Left cardiac atrium (tissue), 4 donors: ENCODE data around the gene CLDN14. TPM values are rescaled to one million over a fixed set of nuclear protein-coding genes. Genes with fewer than 3 reads are reported as not detected.
"Not testable (repeated sequence)": the region's sequence is repeated elsewhere in the genome, so short reads cannot be mapped to it uniquely, and the experiment has no call there.

Source experiments
- ATAC-seq, 2 donors: fragments of 200-7000 bp; cut with Tn5 transposase; one replicate each; pipeline ENCODE4 v1.9.1; 2020; ENCODE audit warnings: mild to moderate bottlenecking in 2 of 2, moderate library complexity in 2 of 2
- DNase-seq: peaks from one replicate; pipeline ENCODE4 v3.0.0-alpha.2; 2020
- intact Hi-C, 2 donors: fragments of 100-400 bp; cut with DNase I; formaldehyde crosslinking; loops; one replicate each; pipeline versions ENCODE4 v1.14.1 to v1.15.1; 2022 to 2023
- total RNA-seq, 2 donors: library from RNA; stranded (reverse); fragmentation: NEBNext Ultra II Directional; extraction: Animal tissue kit (Norgen Biotek cat#: 25700); gene quantifications; one replicate each; pipeline ENCODE4 v1.2.1, GENCODE V29; 2021
- donor health status: DM: no; HTN: yes; CAD: no.
- donor health status: DM: no; HTN: yes; CAD: no; lungs with severe emphysema.
- donor health status: DM: yes; HTN: yes; CAD: no.
- donor health status: Dilated cardiomyopathy.

Gene CLDN14
- total RNA-seq, 2 donors from 2014 or later = not detected

GRCh38 chr21:36477559-36477958 is 2.4 kb downstream of the CLDN14 start:
- DNase-seq = no peak
- peak; percentile 50 to 72 for ATAC-seq
- intact Hi-C loops = no loop called here

DNA sequence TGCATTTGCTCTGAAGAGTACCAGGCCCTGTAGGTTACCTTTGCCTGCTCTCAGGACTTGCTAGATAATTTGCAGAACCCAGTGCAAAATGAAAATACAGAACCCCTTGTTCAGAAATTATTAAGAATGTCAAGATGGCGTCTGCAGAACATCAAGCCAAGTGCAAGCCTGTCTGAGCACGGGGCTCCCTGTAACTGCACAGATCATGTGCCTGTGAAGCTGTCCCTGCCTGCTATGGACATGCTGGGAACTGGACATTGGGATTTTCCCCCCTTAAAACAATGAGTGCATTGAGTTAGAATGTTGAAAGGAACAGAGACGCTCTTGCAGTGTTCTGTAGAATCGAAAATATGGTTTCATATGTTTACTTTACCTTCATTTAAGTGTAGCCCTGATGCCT is 2.9 kb downstream of the CLDN14 start:
- intact Hi-C loops = no loop called here
- ATAC-seq (no peak), DNase-seq (no peak)

- intact Hi-C loops, DNase-seq, ATAC-seq: not testable (repeated sequence)
Observed at GRCh38 chr21:36476541-36476940, 3.4 kb downstream of the CLDN14 start.

GRCh38 chr21:36474591-36474990 is 5.3 kb downstream of the CLDN14 start:
- intact Hi-C loops = no loop called here
- DNase-seq (no peak), ATAC-seq (no peak)

DNA sequence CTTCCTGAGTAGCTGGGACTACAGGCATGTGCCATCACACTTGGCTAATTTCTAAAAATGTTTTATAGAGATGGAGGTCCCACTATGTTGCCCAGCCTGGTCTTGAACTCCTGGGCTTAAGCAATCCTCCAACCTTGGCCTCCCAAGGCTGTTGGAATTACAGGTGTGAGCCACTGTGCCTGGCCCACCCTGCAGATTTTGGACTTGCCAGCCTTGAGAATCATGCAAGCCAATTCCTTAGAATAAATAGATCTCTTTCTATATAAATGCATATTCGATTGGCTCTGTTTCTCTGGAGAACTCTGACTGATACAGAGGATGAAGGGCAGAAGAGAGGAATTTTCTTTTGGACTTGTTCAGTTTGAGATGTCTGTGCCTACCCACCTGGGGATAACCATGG is 6.7 kb downstream of the CLDN14 start:
- DNase-seq (no peak), ATAC-seq (no peak)
- intact Hi-C loops = no loop called here

DNA sequence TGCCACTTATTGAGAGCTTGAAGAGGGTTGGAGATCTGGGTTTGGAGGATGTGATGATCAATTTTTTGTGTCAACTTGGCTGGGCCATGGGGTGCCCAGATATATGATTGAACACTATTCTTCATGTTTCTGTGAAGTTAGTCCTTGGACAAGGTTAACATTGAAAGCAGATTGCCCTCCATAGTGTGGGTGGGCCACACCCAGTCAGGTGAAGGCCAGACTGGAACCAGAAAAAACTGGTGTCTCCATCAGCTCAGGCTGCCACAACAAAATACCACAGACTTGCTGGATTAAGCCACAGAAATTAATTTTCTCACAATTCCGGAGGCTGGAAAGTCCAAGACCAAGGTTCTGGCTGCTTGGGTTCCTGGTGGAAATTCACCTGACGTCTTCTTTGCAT is 7.5 kb downstream of the CLDN14 start:
- ATAC-seq = no peak

GRCh38 chr21:36471254-36471723 is 8.6 kb downstream of the CLDN14 start:
- intact Hi-C loops = no loop called here
- ATAC-seq = no peak
- no peak for DNase-seq

More for the DNA sequence above, 7.5 kb downstream of the CLDN14 start:
- no peak for DNase-seq
- intact Hi-C loops = no loop called here

DNA sequence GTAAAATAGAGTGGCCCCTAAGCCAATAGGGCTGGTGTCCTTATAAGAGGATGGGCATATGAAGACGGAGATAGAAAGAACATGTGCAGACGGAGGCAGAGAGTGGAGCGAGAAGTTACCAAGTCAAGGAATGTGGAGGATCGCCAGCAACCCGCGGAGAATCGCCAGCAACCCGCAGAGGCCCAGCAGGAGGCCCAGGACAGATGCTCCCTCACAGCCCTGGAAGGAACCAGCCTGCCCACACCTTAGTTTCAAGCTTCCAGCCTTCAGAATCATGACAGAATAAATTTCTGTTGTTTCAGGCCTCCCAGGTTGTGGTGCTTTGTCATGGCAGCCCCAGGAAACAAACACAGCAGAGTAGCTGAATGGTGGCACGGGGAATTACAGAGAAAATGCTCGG is 9.6 kb downstream of the CLDN14 start:
- intact Hi-C loops = no loop called here
- DNase-seq (no peak), ATAC-seq (no peak)

DNA sequence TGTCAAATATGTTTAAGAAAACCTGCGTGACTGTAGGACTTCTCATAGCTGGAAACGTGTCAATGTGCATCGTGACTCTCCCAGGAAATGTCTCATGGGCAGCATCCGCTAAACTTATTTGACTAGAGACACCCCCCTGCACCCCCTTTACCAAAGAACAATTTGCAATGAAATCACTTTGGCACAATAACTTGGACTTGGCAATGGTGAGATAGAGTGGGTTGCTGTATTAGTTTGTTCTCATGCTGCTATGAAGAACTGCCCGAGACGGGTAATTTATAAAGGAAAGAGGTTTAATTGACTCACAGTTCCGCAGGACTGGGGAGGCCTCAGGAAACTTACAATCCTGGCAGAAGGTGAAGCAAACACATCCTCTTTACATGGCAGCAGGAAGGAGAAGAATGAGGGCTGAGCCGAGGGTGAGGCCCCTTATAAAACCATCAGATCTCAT is 13.8 kb downstream of the CLDN14 start:
- intact Hi-C loops = no loop called here
- DNase-seq = no peak
- ATAC-seq = no peak

DNA sequence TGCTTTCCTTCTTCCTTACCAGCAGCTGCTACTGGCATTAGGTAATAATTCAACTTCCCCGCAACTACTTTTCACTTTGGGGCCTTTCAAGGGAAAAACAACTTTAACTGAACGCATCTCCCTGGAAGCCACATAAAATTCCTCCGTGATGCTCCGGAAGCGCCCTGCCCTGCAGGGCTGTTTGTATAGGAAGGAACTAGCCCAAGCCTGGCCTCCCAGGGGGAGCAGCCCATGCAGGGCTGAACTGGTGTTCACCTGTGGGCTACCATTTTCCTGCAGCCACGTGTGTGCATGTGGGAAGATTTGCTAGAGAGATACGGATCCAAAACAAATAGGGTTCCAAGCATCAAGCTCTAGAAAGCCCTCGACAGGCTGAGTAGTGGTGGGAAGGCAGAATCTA is 14.4 kb downstream of the CLDN14 start:
- no peak for ATAC-seq
- intact Hi-C loops = no loop called here
- DNase-seq = no peak

DNA sequence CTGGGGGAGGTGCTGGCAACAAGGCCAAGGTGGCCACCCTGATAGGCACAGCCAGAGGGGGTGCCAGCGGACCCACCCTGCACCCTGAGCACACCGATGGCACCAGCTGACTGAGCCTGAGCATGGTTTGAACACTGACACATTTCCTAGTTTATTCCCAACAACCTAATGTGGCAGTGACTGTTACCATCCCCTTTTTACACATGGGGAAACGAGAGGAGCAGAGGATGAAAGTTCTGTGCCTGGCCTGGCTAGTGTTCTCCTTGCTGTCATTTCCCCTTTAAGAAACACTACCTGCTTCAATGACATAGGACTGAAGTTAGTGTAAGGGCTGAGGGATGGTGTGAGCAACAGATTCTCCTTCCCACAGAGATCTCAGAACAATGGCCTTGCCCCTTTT is 15.3 kb downstream of the CLDN14 start:
- intact Hi-C loops = no loop called here

DNA sequence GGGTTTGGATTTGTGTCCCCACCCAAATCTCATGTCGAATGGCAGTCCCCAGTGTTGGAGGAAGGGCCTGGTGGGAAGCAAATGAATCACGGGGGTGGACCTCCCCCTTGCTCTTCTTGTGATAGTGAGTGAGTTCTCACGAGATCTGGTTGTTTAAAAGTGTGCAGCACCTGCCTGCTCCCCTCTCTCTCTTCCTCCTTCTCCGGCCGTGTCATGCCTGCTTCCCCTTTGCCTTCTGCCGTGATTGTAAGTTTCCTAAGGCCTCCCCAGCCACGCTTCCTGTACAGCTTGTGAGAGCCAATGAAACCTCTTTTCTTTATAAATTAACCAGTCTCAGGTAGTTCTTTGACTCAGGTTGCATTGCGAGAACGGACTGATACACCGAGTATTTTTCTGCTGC is 15.9 kb downstream of the CLDN14 start:
- ATAC-seq (no peak), DNase-seq (no peak)
- intact Hi-C loops = no loop called here

More for the DNA sequence above, 15.3 kb downstream of the CLDN14 start:
- DNase-seq = no peak
- no peak for ATAC-seq

DNA sequence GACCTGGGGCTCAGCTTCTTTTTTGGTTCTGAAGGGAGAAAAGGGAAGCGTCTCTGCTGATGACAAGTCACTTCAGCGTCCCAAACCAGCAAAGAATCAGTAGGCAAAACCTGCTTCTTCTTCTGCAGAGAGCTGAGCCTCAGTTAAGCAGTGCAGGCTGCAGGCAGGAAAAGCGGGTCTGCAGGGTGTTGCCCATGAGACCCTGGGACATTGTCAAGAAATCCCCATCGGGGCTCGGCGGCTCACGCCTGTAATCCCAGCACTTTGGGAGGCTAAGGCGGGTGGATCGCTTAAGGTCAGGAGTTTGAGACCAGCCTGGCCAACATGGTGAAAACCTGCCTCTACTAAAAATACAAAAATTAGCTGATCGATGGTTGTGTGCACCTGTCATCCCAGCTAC is 16.7 kb downstream of the CLDN14 start:
- no peak for DNase-seq
- no peak for ATAC-seq
- intact Hi-C loops = no loop called here

DNA sequence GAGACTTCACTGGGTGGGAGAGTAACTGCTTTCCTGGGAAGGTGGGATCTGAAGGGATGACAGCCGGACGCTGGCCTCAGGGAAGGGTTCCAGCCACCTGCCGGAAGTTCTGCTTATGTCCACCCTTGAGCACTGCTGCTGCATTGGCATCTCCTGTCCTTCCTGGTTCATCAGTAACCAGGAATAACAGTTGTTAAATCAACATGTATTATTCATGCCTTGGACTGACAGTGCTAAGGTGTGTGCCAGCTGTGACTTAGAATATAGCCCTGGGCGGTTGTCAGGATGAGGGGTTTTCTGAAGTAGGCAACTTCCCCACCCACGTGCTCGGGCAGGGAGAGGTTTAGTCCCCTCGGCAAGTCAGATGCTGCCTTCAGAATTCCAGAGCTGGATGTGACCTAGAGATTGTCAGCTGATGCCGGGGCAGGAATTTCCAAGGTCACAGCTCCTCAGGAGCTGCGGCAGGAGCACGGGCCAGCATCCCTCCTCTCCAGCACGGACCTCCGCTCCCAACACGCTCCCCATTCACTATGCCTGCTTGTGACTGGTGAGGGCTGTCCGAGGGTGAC is 17.9 kb downstream of the CLDN14 start:
- DNase-seq = no peak
- no peak for ATAC-seq
- intact Hi-C loops = no loop called here

DNA sequence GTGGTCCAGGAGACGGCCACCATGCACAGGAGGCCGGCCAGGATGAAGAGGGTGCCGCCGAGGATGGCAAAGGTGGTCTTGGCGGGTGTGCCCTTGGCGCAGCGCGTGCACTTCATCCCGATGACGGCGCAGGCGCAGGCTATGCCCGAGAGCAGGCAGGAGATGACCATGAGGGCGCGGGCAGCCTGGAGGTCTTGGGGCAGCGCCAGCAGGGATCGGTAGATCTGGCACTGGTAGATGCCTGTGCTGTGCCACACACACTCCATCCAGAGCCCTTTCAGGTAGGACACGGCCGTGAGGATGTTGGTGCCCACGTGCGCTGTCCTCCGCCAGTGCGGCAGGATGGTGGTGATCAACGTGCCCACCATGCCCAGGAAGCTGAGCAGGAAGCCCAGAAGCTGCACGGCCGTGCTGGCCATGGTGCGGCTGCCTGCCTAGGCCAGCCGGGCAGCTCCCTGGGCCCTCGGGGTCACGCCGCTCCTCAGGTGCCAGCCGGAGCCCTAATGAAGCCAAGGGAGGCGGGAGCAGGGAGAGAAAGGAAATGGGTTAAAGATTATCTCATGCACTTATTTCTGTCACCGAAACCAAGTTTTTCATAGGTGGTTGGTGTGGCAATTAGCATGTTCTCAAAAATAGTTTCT is 18.5 kb downstream of the CLDN14 start:
- intact Hi-C loops = no loop called here
- no peak for ATAC-seq
- DNase-seq = no peak

DNA sequence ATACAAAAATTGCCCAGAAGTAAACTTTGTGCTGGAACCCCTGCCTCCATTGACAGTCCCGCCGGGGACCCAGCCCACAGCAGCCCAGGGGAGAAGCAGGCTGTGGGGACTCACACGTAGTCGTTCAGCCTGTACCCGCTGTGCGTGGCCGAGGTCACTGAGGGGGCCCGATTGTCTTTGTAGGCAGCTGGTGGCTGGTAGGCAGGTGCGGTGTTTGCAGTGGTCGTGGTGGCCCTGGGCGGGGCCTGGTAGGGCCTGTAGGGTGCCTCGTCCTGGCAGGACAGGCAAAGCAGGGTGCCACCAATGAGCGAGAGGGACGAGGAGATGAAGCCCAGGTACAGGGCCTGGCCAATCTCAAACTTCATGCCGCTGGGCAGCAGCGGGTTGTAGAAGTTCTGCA is 19.1 kb downstream of the CLDN14 start:
- ATAC-seq = no peak
- DNase-seq = no peak
- intact Hi-C loops = no loop called here

DNA sequence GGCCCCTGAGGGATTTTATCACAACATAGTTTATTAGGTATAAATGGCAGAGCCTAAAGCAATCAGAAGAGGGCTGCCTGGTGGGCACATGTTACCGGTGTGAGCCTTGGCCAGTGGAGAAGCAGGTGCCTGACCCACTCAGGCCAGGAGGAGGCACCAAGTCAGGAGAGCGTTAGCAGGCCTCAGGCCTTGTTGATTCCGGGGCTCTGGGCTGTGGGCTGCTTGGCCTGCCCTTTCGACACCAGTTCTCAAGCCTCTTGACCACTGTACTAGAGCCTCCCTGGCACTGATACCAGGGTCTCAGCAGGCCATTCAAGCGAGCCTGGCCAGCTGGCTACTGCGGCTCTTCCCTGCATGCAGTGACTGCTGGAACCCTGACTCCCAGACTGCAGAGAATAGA is 20.8 kb downstream of the CLDN14 start:
- intact Hi-C loops = no loop called here
- ATAC-seq = no peak
- no peak for DNase-seq

GRCh38 chr21:36456729-36457414 is 23.1 kb downstream of the CLDN14 start:
- no peak for DNase-seq
- intact Hi-C loops = no loop called here
- ATAC-seq = no peak

GRCh38 chr21:36454706-36455105 is 25.2 kb downstream of the CLDN14 start:
- no peak for DNase-seq
- intact Hi-C loops = no loop called here
- ATAC-seq = no peak

DNA sequence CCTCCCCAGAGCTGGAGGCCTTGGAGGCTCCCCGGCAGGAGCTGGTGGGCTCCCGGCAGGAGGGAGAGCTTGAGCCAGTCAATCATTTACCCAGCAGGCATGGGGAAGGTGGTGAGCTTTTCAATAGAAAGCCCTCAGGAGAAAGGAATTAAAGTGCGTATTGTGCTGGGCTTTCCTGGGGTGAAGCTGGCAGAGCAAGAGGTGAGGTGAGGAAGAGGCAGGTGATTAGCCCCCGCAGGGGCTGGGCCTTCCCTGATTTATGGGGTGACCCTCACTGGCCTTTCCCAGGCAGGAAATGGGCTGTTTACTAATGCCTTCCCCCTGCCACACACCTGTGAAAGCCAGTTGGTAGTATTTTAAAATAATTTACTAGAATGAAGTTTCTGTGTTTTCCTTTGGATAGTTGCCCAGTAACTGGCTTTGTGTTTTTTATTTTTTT is 25.8 kb downstream of the CLDN14 start:
- intact Hi-C loops = no loop called here
- ATAC-seq = no peak
- no peak for DNase-seq
